Gastrocnemius medialis (tissue), 4 donors: ENCODE results near the gene ZP3. TPM values are rescaled to one million over a fixed set of nuclear protein-coding genes. Genes with fewer than 3 reads are reported as not detected.

ENCODE experiments used
- ATAC-seq, 2 donors: fragments of 150-250 bp; one replicate each; pipeline ENCODE4 v1.9.1; 2016
- DNase-seq, 2 donors: peaks; one replicate each; pipeline ENCODE4 v3.0.0-alpha.2; 2019
- H3K27ac ChIP-seq, 4 donors: fragments of 200-600 bp; sonication (generic); 1 replicate in 1 of 4; 2 replicates in 3 of 4; pipeline ENCODE4 v1.5.1; 2016 to 2018; ENCODE audit warnings: mild to moderate bottlenecking in 2 of 4, moderate library complexity in 1 of 4
- H3K27me3 ChIP-seq, 3 donors: fragments of 200-600 bp; sonication (generic) in 2 of 3; 1 replicate in 1 of 3; 2 replicates in 2 of 3; pipeline versions ENCODE4 v1.5.1 to v1.6.0; 2016 to 2019; ENCODE audit warnings: mild to moderate bottlenecking in 1 of 3, moderate library complexity in 1 of 3
- H3K36me3 ChIP-seq, 2 donors: fragments of 200-600 bp; sonication (generic) in 1 of 2; one replicate each; pipeline ENCODE4 v1.5.1; 2017 to 2018
- H3K4me1 ChIP-seq, 2 donors: fragments of 200-600 bp; sonication (generic) in 1 of 2; one replicate each; pipeline ENCODE4 v1.5.1; 2016 to 2017; ENCODE audit warnings: mild to moderate bottlenecking in 2 of 2
- H3K4me3 ChIP-seq, 4 donors: fragments of 200-600 bp; sonication (generic) in 3 of 4; 1 replicate in 1 of 4; 2 replicates in 3 of 4; pipeline ENCODE4 v1.5.1; 2016 to 2019; ENCODE audit warnings: mild to moderate bottlenecking in 2 of 4
- H3K9me3 ChIP-seq, 3 donors: fragments of 200-600 bp; sonication (generic) in 2 of 3; 1 replicate in 1 of 3; 2 replicates in 2 of 3; pipeline ENCODE4 v1.5.1; 2016 to 2019
- CTCF ChIP-seq, 5 experiments: fragments of 450-650 bp in 3 of 5; fragments of 200-600 bp in 2 of 5; sonication (generic) in 2 of 5; IDR thresholded peaks in 4 of 5; conservative IDR thresholded peaks in 1 of 5; 1 replicate in 4 of 5; 2 replicates in 1 of 5; pipeline ENCODE4 v1.5.1; 2016 to 2019; ENCODE audit warnings: antibody characterized with exemption in 5 of 5, mild to moderate bottlenecking in 3 of 5, moderate library complexity in 3 of 5
- POLR2A ChIP-seq, 2 donors: fragments of 450-650 bp; IDR thresholded peaks; one replicate each; pipeline ENCODE4 v1.6.1; 2017; ENCODE audit warnings: antibody characterized with exemption in 2 of 2, mild to moderate bottlenecking in 2 of 2, moderate library complexity in 2 of 2
- in situ Hi-C, 4 donors: fragments of 200-750 bp; cut with MboI; loops; one replicate each; pipeline versions ENCODE4 v1.15.0 to v1.8.0; 2017; ENCODE audit warnings: low sequenced_read_pairs in 4 of 4
- intact Hi-C: fragments of 100-400 bp; cut with DNase I; formaldehyde crosslinking; loops from one replicate; pipeline ENCODE4 v1.15.1; 2023; ENCODE audit warnings: low total_unique reads
- total RNA-seq, 4 donors: library from RNA; depleted of rRNA; stranded (reverse); fragments of >200 nt; gene quantifications; one replicate each; pipeline versions ENCODE4 v1.1.0 to v1.2.3, GENCODE V29; 2016

The ZP3 gene
- 1 to 10 TPM in 1 of 4 donors, not detected in 3; 1.1 TPM for total RNA-seq

- H3K4me3 ChIP-seq: no peak within 1 kb of the TSS
- TF ChIP-seq POLR2A (IDR thresholded peaks at IDR 0.05): no peak
- no peak for TF ChIP-seq CTCF (IDR thresholded peaks at IDR 0.05 in 4 of 5, conservative IDR thresholded peaks at IDR 0.05 in 1 of 5)
- ATAC-seq: no peak
- no peak for DNase-seq
- intact Hi-C loops (no loop called here), in situ Hi-C loops (loop anchor here in 2 of 4 donors (25.0 kb wide), 2 partner anchors 188 to 237 kb away; no protein-coding TSS in a partner anchor)
- H3K27me3 ChIP-seq: no peaks in the 10 kb centered on the region
- no peaks in the 10 kb centered on the region for H3K4me1 ChIP-seq
- no peak within 1 kb of the TSS for H3K27ac ChIP-seq
- H3K36me3 ChIP-seq: no peaks in the 10 kb centered on the region
- no peaks in the 10 kb centered on the region for H3K9me3 ChIP-seq
Observed at GRCh38 chr7:76424413-76425111, at the start of gene ZP3. ZP3 (plus strand) TSS chr7:76424950; CDS start chr7:76424965, 15 bp downstream.

GRCh38 chr7:76375251-76375650, 49.5 kb upstream of the ZP3 start:
- TF ChIP-seq POLR2A (IDR thresholded peaks at IDR 0.05) (no peak), CTCF (IDR thresholded peaks at IDR 0.05 in 4 of 5, conservative IDR thresholded peaks at IDR 0.05 in 1 of 5) (no peak)
- intact Hi-C loops (no loop called here), in situ Hi-C loops (no loop called here)
- Histone ChIP-seq H3K4me3 (no peak overlapping the region), H3K27me3 (no peaks in the 10 kb centered on the region), H3K4me1 (peaks cover 8 to 16% of the 10 kb centered on the region in 2 donors), H3K27ac (no peak overlapping the region), H3K9me3 (no peaks in the 10 kb centered on the region), H3K36me3 (no peaks in the 10 kb centered on the region)
- DNase-seq (no peak), ATAC-seq (no peak)

- no peaks in the 10 kb centered on the region for H3K36me3 ChIP-seq
- intact Hi-C loops (no loop called here), in situ Hi-C loops (no loop called here)
- TF ChIP-seq POLR2A (IDR thresholded peaks at IDR 0.05): no peak
- no peak for TF ChIP-seq CTCF (IDR thresholded peaks at IDR 0.05 in 4 of 5, conservative IDR thresholded peaks at IDR 0.05 in 1 of 5)
- no peaks in the 10 kb centered on the region for H3K9me3 ChIP-seq
- no peak for ATAC-seq
- H3K27me3 ChIP-seq: no peaks in the 10 kb centered on the region
- DNase-seq: no peak
- H3K4me3 ChIP-seq: no peak overlapping the region
- peaks cover 11 to 22% of the 10 kb centered on the region in 2 donors for H3K4me1 ChIP-seq
- peak overlapping the region in 2 of 4 donors; percentile 33 to 93 for H3K27ac ChIP-seq
Observed at GRCh38 chr7:76377186-76377918, 47.4 kb upstream of the ZP3 start.

- in situ Hi-C loops (no loop called here), intact Hi-C loops (no loop called here)
- ATAC-seq: no peak
- no peaks in the 10 kb centered on the region for H3K27me3 ChIP-seq
- H3K4me3 ChIP-seq: peak overlapping the region; percentile 20 to 59 (median 48)
- H3K36me3 ChIP-seq: no peaks in the 10 kb centered on the region
- peak overlapping the region; percentile 86 to 96 (median 90) for H3K27ac ChIP-seq
- no peak for TF ChIP-seq CTCF (IDR thresholded peaks at IDR 0.05 in 4 of 5, conservative IDR thresholded peaks at IDR 0.05 in 1 of 5)
- no peak for TF ChIP-seq POLR2A (IDR thresholded peaks at IDR 0.05)
- DNase-seq: peak in 1 of 2 donors; percentile 48
- no peaks in the 10 kb centered on the region for H3K9me3 ChIP-seq
- H3K4me1 ChIP-seq: peaks cover 11 to 19% of the 10 kb centered on the region in 2 donors
Observed at GRCh38 chr7:76380623-76380966, 44.2 kb upstream of the ZP3 start.
